ENCODE data around the gene CENPVL1. TPM values are rescaled to one million over a fixed set of nuclear protein-coding genes. Genes with fewer than 3 reads are reported as not detected.

CENPVL1 gene
- polyA plus RNA-seq, 1 donor (not counting 4 experiments of a cell fraction or from before 2014, with no cell fraction given): not detected

DNA sequence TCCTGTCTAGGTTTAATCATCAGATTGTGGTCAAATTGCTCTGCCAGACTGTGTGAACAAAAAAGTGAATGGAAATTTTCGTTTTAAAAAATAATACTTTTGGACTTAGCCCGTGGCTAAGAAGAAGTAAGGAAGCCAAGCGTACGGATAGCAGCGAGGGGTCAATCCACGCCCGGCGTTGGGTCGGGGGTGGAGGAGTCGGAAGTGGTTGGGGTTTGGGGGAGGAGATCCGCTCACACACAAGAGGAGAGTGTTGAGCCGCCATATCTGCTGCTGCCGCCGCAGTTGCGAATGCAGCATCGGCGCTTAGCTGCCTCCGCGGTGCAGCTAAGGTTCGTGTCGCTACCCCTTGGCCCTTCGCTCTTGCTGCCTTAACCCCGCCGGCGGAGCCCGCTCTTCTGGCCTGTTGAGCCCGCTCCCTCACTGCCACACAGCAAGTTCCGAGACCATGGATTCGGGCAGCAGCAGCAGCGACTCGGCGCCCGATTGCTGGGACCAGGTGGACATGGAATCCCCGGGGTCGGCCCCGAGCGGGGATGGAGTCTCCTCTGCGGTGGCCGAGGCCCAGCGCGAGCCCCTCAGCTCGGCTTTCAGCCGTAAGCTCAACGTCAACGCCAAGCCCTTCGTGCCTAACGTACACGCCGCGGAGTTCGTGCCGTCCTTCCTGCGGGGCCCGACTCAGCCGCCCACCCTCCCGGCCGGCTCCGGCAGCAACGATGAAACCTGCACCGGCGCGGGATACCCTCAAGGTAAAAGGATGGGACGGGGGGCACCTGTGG is 33.1 kb downstream of the CENPVL1 start, which contains the start of gene GSPT2:
GSPT2 (plus strand) TSS at position 264 of the 779 bp plus-strand sequence; CDS start at position 449, 185 bp downstream.
- no peak for TF ChIP-seq EZH2 (IDR thresholded peaks at IDR 0.05; ENCODE audit: low read length)
- TF ChIP-seq, protein P1, sequence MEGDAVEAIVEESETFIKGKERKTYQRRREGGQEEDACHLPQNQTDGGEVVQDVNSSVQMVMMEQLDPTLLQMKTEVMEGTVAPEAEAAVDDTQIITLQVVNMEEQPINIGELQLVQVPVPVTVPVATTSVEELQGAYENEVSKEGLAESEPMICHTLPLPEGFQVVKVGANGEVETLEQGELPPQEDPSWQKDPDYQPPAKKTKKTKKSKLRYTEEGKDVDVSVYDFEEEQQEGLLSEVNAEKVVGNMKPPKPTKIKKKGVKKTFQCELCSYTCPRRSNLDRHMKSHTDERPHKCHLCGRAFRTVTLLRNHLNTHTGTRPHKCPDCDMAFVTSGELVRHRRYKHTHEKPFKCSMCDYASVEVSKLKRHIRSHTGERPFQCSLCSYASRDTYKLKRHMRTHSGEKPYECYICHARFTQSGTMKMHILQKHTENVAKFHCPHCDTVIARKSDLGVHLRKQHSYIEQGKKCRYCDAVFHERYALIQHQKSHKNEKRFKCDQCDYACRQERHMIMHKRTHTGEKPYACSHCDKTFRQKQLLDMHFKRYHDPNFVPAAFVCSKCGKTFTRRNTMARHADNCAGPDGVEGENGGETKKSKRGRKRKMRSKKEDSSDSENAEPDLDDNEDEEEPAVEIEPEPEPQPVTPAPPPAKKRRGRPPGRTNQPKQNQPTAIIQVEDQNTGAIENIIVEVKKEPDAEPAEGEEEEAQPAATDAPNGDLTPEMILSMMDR (optimal IDR thresholded peaks at IDR 0.05 in 1 of 3, IDR thresholded peaks at IDR 0.05 in 1 of 3, conservative IDR thresholded peaks at IDR 0.05 in 1 of 3; ENCODE audit: extremely low read depth in 1 of 3, insufficient read depth in 2 of 3, low read length in 3 of 3): no peak
- Histone ChIP-seq H3K4me1 (ENCODE audit: control insufficient read depth, extremely low read depth, insufficient read depth, low read length) (no peaks in the 10 kb centered on the region), H3K9me3 (ENCODE audit: control insufficient read depth, low read depth, low read length) (no peaks in the 10 kb centered on the region), H3K9ac (ENCODE audit: control insufficient read depth, extremely low read depth, insufficient read depth, low read length) (peak within 1 kb of the TSS; percentile 49), H3K79me2 (ENCODE audit: control insufficient read depth, insufficient read depth, low read length) (no peaks in the 10 kb centered on the region), H3K4me3 (ENCODE audit: control insufficient read depth in 2 of 3, extremely low read depth in 1 of 3, insufficient read depth in 2 of 3, low read depth in 1 of 3, low read length in 3 of 3) (peak within 1 kb of the TSS; percentile 51 to 61 (median 61)), H4K20me1 (ENCODE audit: control insufficient read depth, extremely low read depth, insufficient read depth, low read length) (no peaks in the 10 kb centered on the region), H3K36me3 (ENCODE audit: control insufficient read depth in 2 of 2, extremely low read depth in 1 of 2, insufficient read depth in 2 of 2, low read length in 2 of 2) (no peaks in the 10 kb centered on the region), H3K27ac (ENCODE audit: control insufficient read depth, insufficient read depth, low read length) (no peak within 1 kb of the TSS), H3K27me3 (ENCODE audit: control insufficient read depth, extremely low read depth, insufficient read depth, low read length) (no peaks in the 10 kb centered on the region), H2AFZ (ENCODE audit: control insufficient read depth, low read length) (peak within 1 kb of the TSS; percentile 85), H3K9me1 (ENCODE audit: control insufficient read depth, extremely low read depth, insufficient read depth, low read length) (no peaks in the 10 kb centered on the region), H3K4me2 (ENCODE audit: control insufficient read depth, extremely low read depth, insufficient read depth, low read depth, low read length) (peak within 1 kb of the TSS; percentile 71)
- DNase-seq (ENCODE audit: low read depth, low spot score): no peak
- no peak for FAIRE-seq
- dilution Hi-C loops (cut with MboI; ENCODE audit: extremely low pct_ligation_motif_present, low sequenced_read_pairs): no loop called here

DNA sequence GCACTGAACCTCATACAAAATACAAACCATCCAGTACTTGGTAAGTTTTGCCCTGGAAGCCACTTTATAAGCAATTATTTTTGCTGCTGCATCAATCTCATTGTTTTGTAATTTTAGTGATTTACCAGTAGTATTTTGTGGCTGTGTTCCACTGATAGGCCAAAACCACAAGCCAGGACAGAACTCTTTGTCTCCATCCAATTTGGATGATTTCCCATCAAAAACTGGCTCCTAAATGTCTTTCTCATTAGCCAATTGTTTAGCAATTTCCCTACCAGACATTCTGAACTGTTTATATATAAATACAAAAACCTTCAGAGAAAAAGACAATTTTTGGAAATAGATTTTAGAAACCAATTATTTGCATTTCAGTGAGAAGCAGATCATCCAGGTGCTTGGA is 37.4 kb downstream of the CENPVL1 start:
- Histone ChIP-seq H3K4me2 (ENCODE audit: control insufficient read depth, extremely low read depth, insufficient read depth, low read depth, low read length) (no peak overlapping the region), H2AFZ (ENCODE audit: control insufficient read depth, low read length) (no peak overlapping the region), H3K4me1 (ENCODE audit: control insufficient read depth, extremely low read depth, insufficient read depth, low read length) (no peaks in the 10 kb centered on the region), H3K9me3 (ENCODE audit: control insufficient read depth, low read depth, low read length) (no peaks in the 10 kb centered on the region), H3K27me3 (ENCODE audit: control insufficient read depth, extremely low read depth, insufficient read depth, low read length) (no peaks in the 10 kb centered on the region), H3K9me1 (ENCODE audit: control insufficient read depth, extremely low read depth, insufficient read depth, low read length) (no peaks in the 10 kb centered on the region), H3K79me2 (ENCODE audit: control insufficient read depth, insufficient read depth, low read length) (no peaks in the 10 kb centered on the region), H3K4me3 (ENCODE audit: control insufficient read depth in 2 of 3, extremely low read depth in 1 of 3, insufficient read depth in 2 of 3, low read depth in 1 of 3, low read length in 3 of 3) (no peak overlapping the region), H3K36me3 (ENCODE audit: control insufficient read depth in 2 of 2, extremely low read depth in 1 of 2, insufficient read depth in 2 of 2, low read length in 2 of 2) (no peaks in the 10 kb centered on the region), H4K20me1 (ENCODE audit: control insufficient read depth, extremely low read depth, insufficient read depth, low read length) (no peaks in the 10 kb centered on the region), H3K27ac (ENCODE audit: control insufficient read depth, insufficient read depth, low read length) (no peak overlapping the region), H3K9ac (ENCODE audit: control insufficient read depth, extremely low read depth, insufficient read depth, low read length) (no peak overlapping the region)
- dilution Hi-C loops (cut with MboI; ENCODE audit: extremely low pct_ligation_motif_present, low sequenced_read_pairs): no loop called here
- TF ChIP-seq, protein P1 (optimal IDR thresholded peaks at IDR 0.05 in 1 of 3, IDR thresholded peaks at IDR 0.05 in 1 of 3, conservative IDR thresholded peaks at IDR 0.05 in 1 of 3; ENCODE audit: extremely low read depth in 1 of 3, insufficient read depth in 2 of 3, low read length in 3 of 3): no peak
- TF ChIP-seq EZH2 (IDR thresholded peaks at IDR 0.05; ENCODE audit: low read length): no peak
- DNase-seq (ENCODE audit: low read depth, low spot score): no peak
- FAIRE-seq: no peak

Data from keratinocyte (primary cell).